ENCODE data around the gene SHKBP1. TPM values are rescaled to one million over a fixed set of nuclear protein-coding genes. Genes with fewer than 3 reads are reported as not detected.
A peak's percentile ranks its signal among the peaks of the same experiment; 100 is the strongest.
"Not testable (repeated sequence)": the region's sequence is repeated elsewhere in the genome, so short reads cannot be mapped to it uniquely, and the experiment has no call there.

The SHKBP1 gene
- total RNA-seq, 5 donors from 2014 or later (not counting 1 experiment from before 2014, with no cell fraction given) = 117 to 153 (median 142) TPM

DNA sequence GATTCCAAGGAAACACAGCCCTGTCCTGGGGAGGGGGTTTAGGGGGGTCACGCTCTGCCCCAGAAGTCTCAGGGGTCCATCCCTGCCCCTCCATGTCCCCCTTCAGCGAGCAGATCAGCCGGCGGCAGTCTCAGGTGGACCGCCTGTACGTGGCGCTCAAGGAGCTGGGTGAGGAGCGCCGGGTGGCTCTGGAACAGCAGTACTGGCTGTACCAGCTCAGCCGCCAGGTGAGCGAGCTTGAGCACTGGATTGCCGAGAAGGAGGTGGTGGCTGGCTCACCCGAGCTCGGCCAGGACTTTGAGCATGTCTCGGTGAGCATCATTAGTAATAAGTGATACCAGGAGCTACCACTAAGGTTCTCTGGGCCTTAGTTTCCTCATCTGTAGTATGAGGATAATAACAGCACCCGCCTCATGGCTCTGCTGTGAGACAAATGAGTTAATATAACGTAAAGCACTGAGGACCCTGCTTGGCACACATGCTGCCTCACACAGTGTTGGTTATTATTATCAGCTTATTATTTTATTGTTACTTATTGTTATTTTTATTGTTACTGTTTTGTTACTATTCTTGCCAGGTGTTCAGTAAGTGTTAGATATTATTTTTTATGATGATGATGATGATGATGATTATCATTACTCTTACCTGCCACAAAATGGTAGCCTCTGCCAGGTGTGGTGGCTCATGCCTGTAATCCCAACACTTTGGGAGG lies 20.5 kb upstream of the SHKBP1 start:
- Histone ChIP-seq H3K4me1 (ENCODE audit: control insufficient read depth in 1 of 2, extremely low read depth in 1 of 2, insufficient read depth in 2 of 2, low read length in 2 of 2) (peaks cover 0 to 4% of the 10 kb centered on the region in 2 experiments), H3K27me3 (replicated peaks in 1 of 2; ENCODE audit: control insufficient read depth in 2 of 2, extremely low read depth in 1 of 2, insufficient read depth in 2 of 2, low read length in 1 of 2) (peaks cover 5 to 68% of the 10 kb centered on the region in 2 experiments), H3K27ac (ENCODE audit: low read length) (no peak overlapping the region), H3K9me3 (no peaks in the 10 kb centered on the region), H3K4me3 (ENCODE audit: control insufficient read depth in 1 of 2, extremely low read depth in 1 of 2, low read length in 1 of 2) (no peak overlapping the region), H3K36me3 (ENCODE audit: control insufficient read depth in 2 of 2, extremely low read depth in 1 of 2, insufficient read depth in 1 of 2, low read length in 1 of 2) (no peaks in the 10 kb centered on the region)
- Mint-ChIP-seq H3K27ac (no peak overlapping the region), H3K4me3 (no peak overlapping the region), H3K4me1 (peaks cover 5 to 7% (median 6%) of the 10 kb centered on the region in 3 donors), H3K9me3 (no peaks in the 10 kb centered on the region), H3K36me3 (no peaks in the 10 kb centered on the region), H3K27me3 (peaks cover 34 to 58% of the 10 kb centered on the region in 2 donors)
- no peak for ATAC-seq (replicated peaks in 1 of 4)
- WGBS (ENCODE audit: insufficient coverage) = 90% methylated on average over 13 of the region's 17 CpGs
- ChIA-PET CTCF (interaction anchor here in 1 of 2 donors (0.7 kb wide), 1 partner anchor 60 kb away, joined by 5 read pairs; no protein-coding TSS in a partner anchor), POLR2A (no interaction called here)
- no peak for DNase-seq

DNA sequence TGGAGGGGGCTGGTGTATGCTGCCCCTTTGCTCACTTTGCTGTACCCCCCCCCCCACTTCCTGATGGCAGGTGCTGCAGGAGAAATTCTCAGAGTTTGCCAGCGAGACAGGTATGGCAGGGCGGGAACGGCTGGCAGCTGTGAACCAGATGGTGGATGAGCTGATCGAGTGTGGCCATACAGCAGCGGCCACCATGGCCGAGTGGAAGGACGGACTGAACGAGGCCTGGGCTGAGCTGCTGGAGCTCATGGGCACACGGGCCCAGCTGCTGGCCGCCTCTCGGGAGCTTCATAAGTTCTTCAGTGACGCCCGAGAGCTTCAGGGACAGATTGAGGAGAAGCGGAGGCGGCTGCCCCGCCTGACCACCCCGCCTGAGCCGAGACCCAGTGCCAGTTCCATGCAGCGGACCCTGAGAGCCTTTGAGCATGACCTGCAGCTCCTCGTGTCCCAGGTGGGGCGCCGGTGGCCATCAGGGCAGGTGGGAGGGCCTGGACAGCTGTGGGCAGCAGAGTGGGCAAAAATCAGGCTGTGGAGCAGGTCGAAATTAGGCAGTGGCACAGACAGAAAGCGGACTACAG lies 19.6 kb upstream of the SHKBP1 start:
- Histone ChIP-seq H3K27me3 (replicated peaks in 1 of 2; ENCODE audit: control insufficient read depth in 2 of 2, extremely low read depth in 1 of 2, insufficient read depth in 2 of 2, low read length in 1 of 2) (peaks cover 5 to 68% of the 10 kb centered on the region in 2 experiments), H3K4me3 (ENCODE audit: control insufficient read depth in 1 of 2, extremely low read depth in 1 of 2, low read length in 1 of 2) (no peak overlapping the region), H3K4me1 (ENCODE audit: control insufficient read depth in 1 of 2, extremely low read depth in 1 of 2, insufficient read depth in 2 of 2, low read length in 2 of 2) (peaks cover 0 to 4% of the 10 kb centered on the region in 2 experiments), H3K36me3 (ENCODE audit: control insufficient read depth in 2 of 2, extremely low read depth in 1 of 2, insufficient read depth in 1 of 2, low read length in 1 of 2) (no peaks in the 10 kb centered on the region), H3K27ac (ENCODE audit: low read length) (no peak overlapping the region), H3K9me3 (no peaks in the 10 kb centered on the region)
- Mint-ChIP-seq H3K27ac (no peak overlapping the region), H3K9me3 (no peaks in the 10 kb centered on the region), H3K36me3 (no peaks in the 10 kb centered on the region), H3K27me3 (peaks cover 34 to 60% of the 10 kb centered on the region in 2 donors), H3K4me3 (no peak overlapping the region), H3K4me1 (peaks cover 5 to 12% (median 8%) of the 10 kb centered on the region in 3 donors)
- POLR2A ChIA-PET = no interaction called here
- ATAC-seq (replicated peaks in 1 of 4) (no peak), DNase-seq (no peak)
- CTCF ChIA-PET = no interaction called here
- 88% methylated on average over 23 of the region's 24 CpGs for WGBS (ENCODE audit: insufficient coverage)

DNA sequence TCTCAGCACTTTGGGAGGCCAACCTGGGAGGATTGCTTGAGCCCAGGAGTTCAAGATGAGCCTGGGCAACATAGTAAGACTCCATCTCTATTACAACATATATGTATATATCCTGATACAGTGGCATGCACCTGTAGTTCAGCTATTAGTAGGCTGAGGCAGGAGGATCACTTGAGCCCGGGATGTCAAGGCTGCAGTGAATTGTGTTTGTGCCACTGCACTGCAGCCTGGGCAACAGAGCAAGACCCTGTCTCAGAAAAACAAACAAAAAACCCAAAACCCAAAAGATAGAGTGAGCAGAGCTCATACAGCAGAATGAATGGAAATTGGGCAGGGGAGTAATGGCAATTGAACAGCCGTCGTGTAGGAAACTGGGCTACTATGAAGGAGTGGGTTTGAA lies 17.3 kb upstream of the SHKBP1 start:
- Histone ChIP-seq H3K4me1 (ENCODE audit: control insufficient read depth in 1 of 2, extremely low read depth in 1 of 2, insufficient read depth in 2 of 2, low read length in 2 of 2) (peaks cover 0 to 4% of the 10 kb centered on the region in 2 experiments), H3K27ac (ENCODE audit: low read length) (no peak overlapping the region), H3K36me3 (ENCODE audit: control insufficient read depth in 2 of 2, extremely low read depth in 1 of 2, insufficient read depth in 1 of 2, low read length in 1 of 2) (no peaks in the 10 kb centered on the region), H3K9me3 (no peaks in the 10 kb centered on the region), H3K4me3 (ENCODE audit: control insufficient read depth in 1 of 2, extremely low read depth in 1 of 2, low read length in 1 of 2) (no peak overlapping the region), H3K27me3 (replicated peaks in 1 of 2; ENCODE audit: control insufficient read depth in 2 of 2, extremely low read depth in 1 of 2, insufficient read depth in 2 of 2, low read length in 1 of 2) (peaks cover 0 to 71% of the 10 kb centered on the region in 2 experiments)
- no CpG with 5 or more reads among the region's 3 CpGs for WGBS (ENCODE audit: insufficient coverage)
- ChIA-PET CTCF (no interaction called here), POLR2A (no interaction called here)
- no peak overlapping the region for H3K27ac Mint-ChIP-seq
- H3K27me3 Mint-ChIP-seq = peaks cover 26 to 54% of the 10 kb centered on the region in 2 donors
- no peak for DNase-seq
- H3K4me3 Mint-ChIP-seq = no peak overlapping the region
- no peak for ATAC-seq (replicated peaks in 1 of 4)
- H3K9me3 Mint-ChIP-seq = no peaks in the 10 kb centered on the region
- peaks cover 5 to 12% (median 7%) of the 10 kb centered on the region in 3 donors for H3K4me1 Mint-ChIP-seq
- H3K36me3 Mint-ChIP-seq = no peaks in the 10 kb centered on the region

DNA sequence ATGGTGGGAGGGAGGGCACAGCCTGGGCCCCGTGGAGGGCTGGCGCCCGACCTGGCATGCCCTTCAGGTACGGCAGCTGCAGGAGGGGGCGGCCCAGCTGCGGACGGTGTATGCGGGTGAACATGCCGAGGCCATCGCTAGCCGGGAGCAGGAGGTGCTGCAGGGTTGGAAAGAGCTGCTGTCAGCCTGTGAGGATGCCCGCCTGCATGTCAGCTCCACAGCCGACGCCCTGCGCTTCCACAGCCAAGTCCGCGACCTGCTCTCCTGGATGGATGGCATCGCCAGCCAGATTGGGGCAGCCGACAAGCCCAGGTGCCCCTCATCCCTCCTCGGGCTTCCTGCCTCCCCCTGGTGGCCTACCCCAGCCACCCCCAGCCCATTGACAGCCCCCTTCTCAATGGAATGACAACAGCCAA lies 16.6 kb upstream of the SHKBP1 start:
- Histone ChIP-seq H3K27ac (ENCODE audit: low read length) (no peak overlapping the region), H3K36me3 (ENCODE audit: control insufficient read depth in 2 of 2, extremely low read depth in 1 of 2, insufficient read depth in 1 of 2, low read length in 1 of 2) (no peaks in the 10 kb centered on the region), H3K27me3 (replicated peaks in 1 of 2; ENCODE audit: control insufficient read depth in 2 of 2, extremely low read depth in 1 of 2, insufficient read depth in 2 of 2, low read length in 1 of 2) (peaks cover 0 to 70% of the 10 kb centered on the region in 2 experiments), H3K9me3 (no peaks in the 10 kb centered on the region), H3K4me1 (ENCODE audit: control insufficient read depth in 1 of 2, extremely low read depth in 1 of 2, insufficient read depth in 2 of 2, low read length in 2 of 2) (peaks cover 0 to 4% of the 10 kb centered on the region in 2 experiments), H3K4me3 (ENCODE audit: control insufficient read depth in 1 of 2, extremely low read depth in 1 of 2, low read length in 1 of 2) (no peak overlapping the region)
- peak in 1 of 4 experiments; percentile 10 for ATAC-seq (replicated peaks in 1 of 4)
- H3K27ac Mint-ChIP-seq = no peak overlapping the region
- 72% methylated on average over 20 of the region's 20 CpGs for WGBS (ENCODE audit: insufficient coverage)
- H3K27me3 Mint-ChIP-seq = peaks cover 25 to 53% of the 10 kb centered on the region in 2 donors
- no peak for DNase-seq
- ChIA-PET CTCF (no interaction called here), POLR2A (no interaction called here)
- no peak overlapping the region for H3K4me3 Mint-ChIP-seq
- H3K4me1 Mint-ChIP-seq = peaks cover 5 to 12% (median 7%) of the 10 kb centered on the region in 3 donors
- no peaks in the 10 kb centered on the region for H3K9me3 Mint-ChIP-seq
- no peaks in the 10 kb centered on the region for H3K36me3 Mint-ChIP-seq

DNA sequence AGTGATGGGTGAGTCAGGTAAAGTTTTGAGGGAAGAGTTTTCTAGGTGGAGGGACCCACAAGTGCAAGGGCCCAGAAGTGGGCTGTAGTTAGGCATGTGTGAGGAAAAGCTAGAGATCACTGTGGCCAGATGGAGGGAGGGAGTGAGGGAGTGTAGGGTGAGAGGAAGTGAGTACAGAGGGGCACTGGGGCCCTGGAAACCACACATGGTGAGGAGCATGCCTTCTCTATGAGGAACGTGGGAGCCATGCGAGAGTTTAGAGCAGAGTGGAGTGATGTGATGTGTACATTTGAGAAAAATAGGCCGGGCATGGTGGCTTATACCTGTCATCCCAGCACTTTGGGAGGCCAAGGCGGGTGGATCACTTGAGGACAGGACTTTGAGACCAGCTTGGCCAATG lies 14.7 kb upstream of the SHKBP1 start:
- CTCF ChIA-PET = interaction anchor here (0.6 to 1.0 kb wide), 2 partner anchors 37 to 98 kb away, joined by 3 to 8 read pairs; no protein-coding TSS in a partner anchor
- 40% methylated on average over 4 of the region's 4 CpGs for WGBS (ENCODE audit: insufficient coverage)
- H3K27ac Mint-ChIP-seq = no peak overlapping the region

DNA sequence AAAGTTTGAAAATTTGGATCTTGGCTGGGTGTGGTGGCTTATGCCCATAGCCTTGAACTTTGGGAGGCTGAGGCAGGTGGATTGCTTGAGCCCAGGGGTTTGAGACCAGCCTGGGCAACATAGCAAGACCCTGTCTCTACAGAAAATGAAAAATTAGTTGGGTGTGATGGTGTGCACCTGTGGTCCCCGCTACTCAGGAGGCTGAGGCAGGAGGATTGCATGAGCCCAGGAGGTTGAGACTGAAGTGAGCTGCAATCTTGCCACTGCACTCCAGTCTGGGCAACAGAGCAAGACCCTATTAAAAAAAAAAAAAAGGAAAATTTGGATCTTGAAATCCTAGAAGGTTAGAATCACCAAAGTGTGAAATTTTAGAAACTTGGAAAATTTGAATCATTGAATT lies 12.1 kb upstream of the SHKBP1 start:
- H3K4me3 ChIP-seq (ENCODE audit: control insufficient read depth in 1 of 2, extremely low read depth in 1 of 2, low read length in 1 of 2); H3K27ac ChIP-seq (ENCODE audit: low read length); H3K9me3 Mint-ChIP-seq; H3K36me3 Mint-ChIP-seq; DNase-seq; POLR2A ChIA-PET; H3K4me3 Mint-ChIP-seq; H3K27ac Mint-ChIP-seq; H3K9me3 ChIP-seq; ATAC-seq (replicated peaks in 1 of 4); H3K36me3 ChIP-seq (ENCODE audit: control insufficient read depth in 2 of 2, extremely low read depth in 1 of 2, insufficient read depth in 1 of 2, low read length in 1 of 2): not testable (repeated sequence)
- CTCF ChIA-PET = interaction anchor here (0.6 to 0.7 kb wide), 2 partner anchors 15 to 1607 kb away, joined by 3 read pairs; no protein-coding TSS in a partner anchor
- WGBS (ENCODE audit: insufficient coverage) = no CpG with 5 or more reads among the region's 1 CpG
- Histone ChIP-seq H3K27me3 (replicated peaks in 1 of 2; ENCODE audit: control insufficient read depth in 2 of 2, extremely low read depth in 1 of 2, insufficient read depth in 2 of 2, low read length in 1 of 2) (peaks cover 8 to 88% of the 10 kb centered on the region in 2 experiments), H3K4me1 (ENCODE audit: control insufficient read depth in 1 of 2, extremely low read depth in 1 of 2, insufficient read depth in 2 of 2, low read length in 2 of 2) (peaks cover 0 to 17% of the 10 kb centered on the region in 2 experiments)
- peaks cover 21 to 56% of the 10 kb centered on the region in 2 donors for H3K27me3 Mint-ChIP-seq
- H3K4me1 Mint-ChIP-seq = peaks cover 6 to 13% (median 9%) of the 10 kb centered on the region in 3 donors

More for the DNA sequence above, 14.7 kb upstream of the SHKBP1 start:
- H3K9me3 Mint-ChIP-seq = no peaks in the 10 kb centered on the region
- H3K27me3 Mint-ChIP-seq = peaks cover 26 to 58% of the 10 kb centered on the region in 2 donors
- Histone ChIP-seq H3K4me1 (ENCODE audit: control insufficient read depth in 1 of 2, extremely low read depth in 1 of 2, insufficient read depth in 2 of 2, low read length in 2 of 2) (peaks cover 0 to 4% of the 10 kb centered on the region in 2 experiments), H3K9me3 (no peaks in the 10 kb centered on the region), H3K27me3 (replicated peaks in 1 of 2; ENCODE audit: control insufficient read depth in 2 of 2, extremely low read depth in 1 of 2, insufficient read depth in 2 of 2, low read length in 1 of 2) (peaks cover 3 to 78% of the 10 kb centered on the region in 2 experiments), H3K36me3 (ENCODE audit: control insufficient read depth in 2 of 2, extremely low read depth in 1 of 2, insufficient read depth in 1 of 2, low read length in 1 of 2) (no peaks in the 10 kb centered on the region), H3K27ac (ENCODE audit: low read length) (no peak overlapping the region), H3K4me3 (ENCODE audit: control insufficient read depth in 1 of 2, extremely low read depth in 1 of 2, low read length in 1 of 2) (no peak overlapping the region)
- DNase-seq = no peak
- POLR2A ChIA-PET = no interaction called here
- no peak overlapping the region for H3K4me3 Mint-ChIP-seq
- H3K4me1 Mint-ChIP-seq = peaks cover 6 to 12% (median 7%) of the 10 kb centered on the region in 3 donors
- no peaks in the 10 kb centered on the region for H3K36me3 Mint-ChIP-seq
- no peak for ATAC-seq (replicated peaks in 1 of 4)

All from T-cell (primary cell).